HFFc6 (cell line): ENCODE results near the gene GABRB1. TPM values are rescaled to one million over a fixed set of nuclear protein-coding genes. Genes with fewer than 3 reads are reported as not detected.

Source experiments
- DNase-seq: peaks from one replicate; pipeline ENCODE4 v3.0.0-alpha.2; 2018
- H3K27ac Mint-ChIP-seq: 2 replicates; pipeline ENCODE4 v1.8.0; 2020; ENCODE audit warnings: mild to moderate bottlenecking, mixed read lengths
- H3K27me3 Mint-ChIP-seq: 2 replicates; pipeline ENCODE4 v1.8.0; 2021; ENCODE audit warnings: mild to moderate bottlenecking, moderate library complexity, mixed read lengths; ENCODE audit not compliant: insufficient read depth
- H3K36me3 Mint-ChIP-seq: 2 replicates; pipeline ENCODE4 v1.8.0; 2021; ENCODE audit warnings: low read depth, mixed read lengths
- H3K4me1 Mint-ChIP-seq: 2 replicates; pipeline ENCODE4 v1.8.0; 2020; ENCODE audit warnings: low read depth, mixed read lengths
- H3K4me3 Mint-ChIP-seq: 2 replicates; pipeline ENCODE4 v1.8.0; 2020; ENCODE audit warnings: mild to moderate bottlenecking, moderate library complexity, mixed read lengths
- H3K9me3 Mint-ChIP-seq: 2 replicates; pipeline ENCODE4 v1.8.0; 2020; ENCODE audit warnings: mild to moderate bottlenecking, mixed read lengths
- CTCF ChIP-seq: fragments of 200-600 bp; sonication (generic); IDR thresholded peaks from 2 replicates; pipeline ENCODE4 v1.5.0; 2021; ENCODE audit warnings: antibody characterized with exemption, mild to moderate bottlenecking
- total RNA-seq, 6 experiments: library from RNA; stranded (reverse); fragmentation: NEBNext Ultra II Directional; extraction: Animal tissue kit (Norgen Biotek cat#: 25700); gene quantifications; 2 replicates in 1 of 6; 3 replicates in 5 of 6; pipeline ENCODE4 v1.2.3, GENCODE V29; 2021

GABRB1 gene
- total RNA-seq, 6 experiments from 2014 or later, result not detected

GRCh38 chr4:47010912-47011446 lies 20.4 kb upstream of the GABRB1 start:
- Mint-ChIP-seq H3K4me1 (no peaks in the 10 kb centered on the region), H3K27me3 (no peaks in the 10 kb centered on the region; the same call in 1 of the 2 replicates), H3K4me3 (no peak overlapping the region)

GRCh38 chr4:47012676-47013075 lies 18.7 kb upstream of the GABRB1 start:
- no peak for DNase-seq
- Mint-ChIP-seq H3K9me3 (no peaks in the 10 kb centered on the region), H3K27ac (no peak overlapping the region), H3K36me3 (no peaks in the 10 kb centered on the region), H3K4me1 (no peaks in the 10 kb centered on the region), H3K4me3 (no peak overlapping the region), H3K27me3 (no peaks in the 10 kb centered on the region; the same call in 1 of the 2 replicates)
- TF ChIP-seq CTCF, result no peak

More at GRCh38 chr4:47010912-47011446, 20.4 kb upstream of the GABRB1 start:
- Mint-ChIP-seq H3K9me3 (no peaks in the 10 kb centered on the region), H3K27ac (no peak overlapping the region), H3K36me3 (no peaks in the 10 kb centered on the region)
- TF ChIP-seq CTCF, result no peak
- DNase-seq, result no peak

- no peak for TF ChIP-seq CTCF
- H3K27me3 Mint-ChIP-seq, result no peaks in the 10 kb centered on the region; the same call in 1 of the 2 replicates
- no peaks in the 10 kb centered on the region for H3K36me3 Mint-ChIP-seq
- H3K9me3 Mint-ChIP-seq, result no peaks in the 10 kb centered on the region
- H3K27ac Mint-ChIP-seq, result no peak overlapping the region
- H3K4me1 Mint-ChIP-seq, result no peaks in the 10 kb centered on the region
- no peak overlapping the region for H3K4me3 Mint-ChIP-seq
- no peak for DNase-seq
Measured at GRCh38 chr4:47013373-47013772, 18.0 kb upstream of the GABRB1 start.

GRCh38 chr4:47017081-47017480 lies 14.3 kb upstream of the GABRB1 start:
- Mint-ChIP-seq H3K9me3 (no peaks in the 10 kb centered on the region), H3K27me3 (peaks cover 1% of the 10 kb centered on the region; the same call in 1 of the 2 replicates), H3K27ac (no peak overlapping the region), H3K4me3 (no peak overlapping the region), H3K36me3 (no peaks in the 10 kb centered on the region), H3K4me1 (no peaks in the 10 kb centered on the region)
- no peak for DNase-seq
- no peak for TF ChIP-seq CTCF

- no peaks in the 10 kb centered on the region for H3K9me3 Mint-ChIP-seq
- H3K4me3 Mint-ChIP-seq, result no peak overlapping the region
- no peak for DNase-seq
- no peaks in the 10 kb centered on the region for H3K4me1 Mint-ChIP-seq
- no peaks in the 10 kb centered on the region for H3K36me3 Mint-ChIP-seq
- peaks cover 1% of the 10 kb centered on the region; the same call in 1 of the 2 replicates for H3K27me3 Mint-ChIP-seq
- H3K27ac Mint-ChIP-seq, result no peak overlapping the region
- no peak for TF ChIP-seq CTCF
Measured at GRCh38 chr4:47017494-47017893, 13.9 kb upstream of the GABRB1 start.
